Skeletal muscle cell (primary cell): Measurements from ENCODE around the gene RAB7A.
A peak's percentile ranks its signal among the peaks of the same experiment; 100 is the strongest.

Source experiments
- DNase-seq: peaks from one replicate; pipeline ENCODE4 v3.0.0-alpha.2; 2010; ENCODE audit warnings: low read depth
- H3K4me3 ChIP-seq: 2 replicates; pipeline ENCODE4 v1.5.1; 2011; ENCODE audit warnings: low read depth, mild to moderate bottlenecking, control low read depth, low read length, moderate library complexity

The RAB7A gene

DNA sequence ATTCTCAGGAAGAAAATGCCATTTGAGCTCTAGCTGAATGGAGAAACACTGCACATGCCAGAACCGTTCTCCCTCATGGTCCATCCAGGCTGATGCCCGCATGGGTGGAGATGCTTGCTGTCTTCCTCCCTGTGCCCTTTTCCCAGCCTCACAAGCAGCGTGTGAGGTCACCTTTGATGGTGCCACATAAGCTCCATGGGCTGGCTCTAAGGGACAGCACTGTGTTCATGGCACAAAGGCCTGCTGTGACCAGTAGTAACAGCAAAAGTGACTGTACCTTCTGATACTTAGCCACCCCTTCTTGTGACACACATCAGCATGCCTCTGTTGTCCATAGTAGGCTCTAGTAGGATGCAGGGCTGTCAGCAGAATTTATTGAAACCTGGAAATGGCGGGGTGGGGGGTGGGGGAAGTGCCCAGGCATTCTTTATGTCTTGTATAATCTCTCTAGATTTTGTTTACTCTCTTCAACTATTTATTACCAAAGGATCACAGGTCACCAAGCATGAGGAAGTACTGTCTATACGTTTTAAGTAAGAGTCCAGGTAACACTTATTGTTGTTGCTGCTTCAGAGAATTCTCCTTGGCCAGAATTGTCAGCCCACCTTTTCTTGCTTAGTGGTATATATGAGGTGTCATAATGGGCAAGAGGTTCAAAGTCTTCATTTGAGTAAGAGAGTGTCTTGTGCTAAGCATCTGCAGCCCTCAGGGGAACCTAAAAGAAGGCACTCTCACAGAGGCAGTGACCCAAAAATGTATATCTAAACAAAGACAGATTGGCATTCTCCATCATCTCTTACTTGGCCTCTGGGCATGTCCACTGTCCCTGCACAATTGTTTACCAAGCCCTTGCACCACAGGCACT lies 56.5 kb downstream of the RAB7A start:
- no peak overlapping the region for H3K4me3 ChIP-seq
- DNase-seq: no peak

GRCh38 chr3:128783774-128784173 lies 57.8 kb downstream of the RAB7A start:
- DNase-seq: no peak
- no peak overlapping the region for H3K4me3 ChIP-seq

DNA sequence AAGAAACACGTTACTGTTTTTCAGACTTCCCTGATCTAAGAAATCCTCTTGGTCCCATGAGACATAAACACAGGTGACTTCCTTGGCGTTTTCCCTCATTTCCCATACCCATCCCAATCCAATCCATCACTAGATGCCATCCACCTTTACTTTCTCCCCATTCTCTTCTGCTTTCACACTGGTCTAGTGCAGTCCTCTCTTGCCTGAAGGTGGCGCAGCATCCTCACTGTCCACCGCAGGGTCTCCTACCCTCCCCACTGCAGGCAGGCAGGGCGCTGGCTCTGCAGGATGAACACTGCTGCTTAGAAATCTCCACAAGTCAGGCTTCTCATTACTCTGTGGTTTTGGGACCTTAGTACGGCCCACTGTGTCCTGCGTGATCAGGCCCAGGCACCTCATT lies 58.2 kb downstream of the RAB7A start:
- H3K4me3 ChIP-seq: no peak overlapping the region
- DNase-seq: no peak

DNA sequence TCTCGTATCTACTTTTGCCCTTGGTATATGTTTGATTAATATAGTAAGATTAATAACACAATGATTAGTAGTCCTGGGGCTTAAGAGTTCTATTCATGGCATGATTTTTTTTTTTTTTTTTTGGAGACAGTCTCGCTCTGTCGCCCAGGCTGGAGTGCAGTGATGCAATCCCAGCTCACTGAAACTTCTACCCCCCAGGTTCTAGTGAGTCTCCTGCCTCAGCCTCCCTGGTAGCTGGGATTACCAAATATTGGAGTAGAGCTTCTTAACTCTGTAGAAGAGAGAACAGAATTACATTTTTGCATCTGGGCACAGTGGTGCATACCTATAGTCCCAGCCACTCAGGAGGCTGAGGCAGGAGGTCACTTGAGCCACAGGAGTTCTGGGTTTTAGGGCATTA lies 58.9 kb downstream of the RAB7A start:
- DNase-seq: no peak
- H3K4me3 ChIP-seq: no peak overlapping the region

- H3K4me3 ChIP-seq: no peak overlapping the region
- DNase-seq: no peak
These were observed 60.5 kb downstream of the RAB7A start for GRCh38 chr3:128786434-128787020.

GRCh38 chr3:128787256-128788253 lies 61.6 kb downstream of the RAB7A start:
- H3K4me3 ChIP-seq: no peak overlapping the region
- no peak for DNase-seq

GRCh38 chr3:128788268-128788869 lies 62.4 kb downstream of the RAB7A start:
- H3K4me3 ChIP-seq: no peak overlapping the region
- DNase-seq: no peak

DNA sequence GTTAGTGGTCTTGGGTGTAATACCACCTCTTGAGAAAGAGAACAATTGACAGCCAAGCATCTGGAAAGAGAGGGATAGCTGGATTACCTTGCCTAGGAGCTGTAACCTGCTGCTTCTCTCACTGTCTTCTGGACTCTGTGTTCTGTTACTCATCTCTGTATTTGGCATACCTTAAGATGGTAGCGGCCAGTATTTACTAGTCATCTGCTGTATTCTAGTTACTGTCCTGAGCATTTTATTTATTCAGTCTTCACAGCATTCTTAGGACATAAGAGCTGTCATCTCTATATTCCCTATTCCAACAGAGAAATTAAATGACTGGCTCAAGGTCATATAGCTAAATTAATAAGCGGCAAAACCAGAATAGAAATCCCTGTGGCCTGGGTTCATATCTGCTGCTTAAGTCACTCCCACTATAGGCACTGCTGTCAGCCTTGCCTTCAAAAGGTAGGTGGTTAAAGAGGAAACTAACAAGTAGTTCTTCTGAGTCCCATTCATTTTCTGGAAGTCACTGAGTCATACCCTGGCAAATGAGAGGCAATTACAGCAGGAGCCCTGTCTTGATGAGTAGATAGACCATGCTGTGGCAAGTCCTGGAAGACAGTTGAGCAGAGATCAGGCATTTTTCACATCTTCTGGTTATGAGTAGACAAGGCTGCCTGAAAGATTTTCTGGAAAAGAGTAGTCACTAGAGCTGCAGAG lies 68.2 kb downstream of the RAB7A start:
- DNase-seq: peak; percentile 67
- no peak overlapping the region for H3K4me3 ChIP-seq

GRCh38 chr3:128794770-128795649 lies 69.0 kb downstream of the RAB7A start:
- DNase-seq: no peak
- H3K4me3 ChIP-seq: no peak overlapping the region

- no peak for DNase-seq
- no peak overlapping the region for H3K4me3 ChIP-seq
These were observed 73.7 kb downstream of the RAB7A start for GRCh38 chr3:128799653-128800052.

DNA sequence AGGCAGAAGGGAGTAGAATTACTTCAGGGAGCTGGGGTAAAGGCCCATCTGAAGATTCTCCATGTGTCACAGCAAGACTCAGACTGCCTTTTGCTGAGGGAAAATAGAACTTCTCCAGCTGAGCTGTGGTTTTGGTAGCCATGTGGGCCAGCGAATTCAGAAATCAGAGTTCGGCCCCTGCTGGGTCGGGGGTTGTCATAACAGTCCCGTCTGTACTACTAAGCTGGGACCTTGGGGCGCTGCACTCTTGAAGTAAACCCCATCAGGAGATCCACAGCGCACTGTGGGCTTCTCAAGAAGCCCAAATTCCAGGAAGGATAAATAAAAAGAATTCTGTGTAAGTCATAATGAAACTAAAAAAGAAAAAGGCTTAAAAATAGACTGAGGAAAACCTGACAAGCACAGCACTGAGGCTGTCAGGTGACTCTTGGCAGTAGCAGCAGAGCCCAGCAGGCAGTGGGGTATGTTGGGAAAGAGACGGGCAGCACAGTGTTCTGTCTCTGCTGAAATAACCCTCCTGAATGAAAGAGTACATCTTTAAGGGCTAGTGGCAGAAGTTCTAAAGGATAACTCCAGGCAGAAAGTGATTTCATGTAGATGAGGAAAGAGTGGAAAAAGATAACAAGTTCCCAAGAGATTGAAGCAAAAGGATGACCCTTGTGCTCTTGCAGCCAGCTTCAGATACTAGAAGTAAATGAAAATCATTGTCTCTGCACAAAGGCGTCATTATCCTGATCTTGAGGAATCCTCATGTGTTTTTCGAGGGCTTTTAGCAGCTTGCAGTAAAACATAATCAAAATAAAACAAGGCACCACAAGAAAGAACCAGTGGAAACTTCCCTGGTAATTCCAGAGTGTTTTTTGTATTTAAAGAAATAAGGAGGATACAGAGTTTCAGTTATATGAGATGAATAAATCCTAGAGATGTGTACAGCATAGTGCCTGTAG lies 74.5 kb downstream of the RAB7A start:
- no peak for DNase-seq
- H3K4me3 ChIP-seq: no peak overlapping the region

DNA sequence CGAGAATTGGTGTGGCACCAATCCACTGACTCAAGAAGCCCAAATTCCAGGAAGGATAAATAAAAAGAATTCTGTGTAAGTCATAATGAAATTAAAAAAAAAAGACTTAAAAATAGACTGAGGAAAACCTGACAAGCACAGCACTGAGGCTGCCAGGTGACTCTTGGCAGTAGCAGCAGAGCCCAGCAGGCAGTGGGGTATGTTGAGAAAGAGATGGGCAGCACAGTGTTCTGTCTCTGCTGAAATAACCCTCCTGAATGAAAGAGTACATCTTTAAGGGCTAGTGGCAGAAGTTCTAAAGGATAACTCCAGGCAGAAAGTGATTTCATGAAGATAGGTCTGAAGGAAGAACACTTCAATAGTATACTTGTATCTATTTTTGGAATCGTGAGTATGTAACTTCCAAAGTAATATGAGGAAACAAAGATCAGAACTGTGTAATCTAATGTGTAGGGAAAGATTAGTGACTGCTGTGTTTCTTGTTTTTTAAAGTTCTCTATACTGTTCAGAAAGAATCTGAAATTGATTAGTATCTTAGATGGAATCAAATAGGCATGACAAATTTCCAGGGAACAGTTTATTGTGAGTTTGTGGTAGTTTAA lies 75.9 kb downstream of the RAB7A start:
- H3K4me3 ChIP-seq: no peak overlapping the region
- DNase-seq: no peak

DNA sequence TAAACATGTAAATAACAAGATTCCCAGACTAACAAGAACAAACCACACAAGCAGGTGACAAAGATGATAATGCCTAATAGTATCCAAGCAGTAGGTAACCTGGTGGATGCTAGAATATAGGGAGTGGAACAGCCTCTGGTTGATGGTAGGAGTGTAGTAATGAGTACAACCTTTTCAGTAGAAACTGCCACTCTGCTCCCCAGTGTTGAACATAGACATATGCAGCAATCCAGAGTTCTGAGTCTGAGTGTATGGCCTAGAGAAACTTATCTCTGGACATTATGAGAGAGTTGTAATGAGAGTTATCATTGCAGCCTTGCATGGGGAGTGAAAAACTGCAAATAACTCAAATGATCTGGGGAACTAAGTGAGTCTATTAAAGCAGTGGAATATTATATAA lies 77.3 kb downstream of the RAB7A start:
- DNase-seq: no peak
- no peak overlapping the region for H3K4me3 ChIP-seq

DNA sequence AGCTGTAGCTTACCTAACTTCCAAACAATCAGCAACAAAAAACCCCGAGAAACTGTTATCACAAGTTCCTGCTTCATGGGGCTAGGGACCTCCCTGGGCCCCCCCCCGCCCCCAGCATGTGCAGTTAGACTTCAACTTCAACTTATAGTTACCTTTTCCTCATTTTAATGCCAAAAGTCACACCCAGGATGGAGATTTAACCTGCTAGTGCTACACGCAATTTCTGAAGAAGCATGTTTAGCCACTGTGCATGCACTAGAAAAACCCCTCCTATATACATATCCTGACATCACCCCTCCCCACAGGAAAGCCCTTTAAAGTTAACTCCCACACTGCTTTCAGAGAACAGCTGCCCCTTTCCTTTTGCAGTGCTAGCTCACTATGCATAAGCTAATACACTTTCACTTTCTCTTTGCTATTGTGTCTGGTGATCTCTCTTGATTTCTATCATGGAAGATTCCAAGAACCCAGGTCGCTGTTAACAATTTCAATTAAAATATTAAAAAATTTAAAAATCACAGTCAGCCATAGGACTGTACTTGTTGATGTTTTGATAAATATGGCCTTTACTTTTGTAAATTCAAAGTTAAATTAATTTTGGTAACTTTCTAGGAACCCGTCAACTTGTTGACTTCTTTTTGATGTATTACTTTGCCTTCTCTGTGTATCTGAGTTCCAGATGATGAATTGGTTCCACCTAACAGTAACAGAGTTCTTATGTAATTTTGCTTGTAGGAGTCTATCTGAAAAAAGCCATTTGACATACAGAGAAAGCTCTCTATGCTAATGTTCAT lies 78.2 kb downstream of the RAB7A start:
- no peak for DNase-seq
- H3K4me3 ChIP-seq: no peak overlapping the region

DNA sequence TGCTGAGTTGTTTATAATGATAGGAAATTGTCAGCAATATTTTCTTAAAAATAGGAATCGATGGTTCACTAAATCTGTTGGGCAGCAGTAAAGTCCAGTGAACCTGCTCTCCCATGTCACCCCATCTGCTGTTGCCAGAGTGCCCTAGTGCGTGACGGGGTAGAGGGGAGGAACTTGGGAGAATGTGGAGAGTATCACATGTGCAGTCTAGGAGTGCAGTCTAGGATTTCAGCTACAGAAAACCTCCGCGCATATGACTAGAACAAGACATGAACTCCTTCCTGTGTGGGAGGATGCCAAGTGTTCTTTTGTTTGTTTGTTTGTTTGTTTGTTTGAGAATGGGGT lies 78.8 kb downstream of the RAB7A start:
- H3K4me3 ChIP-seq: no peak overlapping the region
- no peak for DNase-seq

- no peak for DNase-seq
- no peak overlapping the region for H3K4me3 ChIP-seq
These were observed 79.8 kb downstream of the RAB7A start for GRCh38 chr3:128805772-128806171.
